GM23338 (cell line): Measurements from ENCODE around the gene LMBRD1. TPM values are rescaled to one million over a fixed set of nuclear protein-coding genes. Genes with fewer than 3 reads are reported as not detected.
"Not testable (repeated sequence)": the region's sequence is repeated elsewhere in the genome, so short reads cannot be mapped to it uniquely, and the experiment has no call there.

Source experiments
- ATAC-seq: fragments of 200-7000 bp; cut with Tn5 transposase; 3 replicates; pipeline ENCODE4 v1.9.1; 2020
- DNase-seq: peaks from one replicate; pipeline ENCODE4 v3.0.0-alpha.2; 2015; ENCODE audit warnings: low spot score
- H2AFZ ChIP-seq: fragments of 200-600 bp; sonication (generic); 2 replicates; pipeline ENCODE4 v1.8.0; 2016; ENCODE audit warnings: antibody characterized with exemption, mild to moderate bottlenecking, moderate library complexity
- H3F3A ChIP-seq: fragments of 200-600 bp; sonication (generic); replicated peaks from 2 replicates; pipeline ENCODE4 v1.8.0; 2017; ENCODE audit warnings: antibody characterized with exemption, mixed run types, low read depth
- H3K27ac ChIP-seq: fragments of 200-600 bp; sonication (generic); 2 replicates; pipeline ENCODE4 v1.6.1; 2016; ENCODE audit warnings: low read depth
- H3K27me3 ChIP-seq: fragments of 200-600 bp; sonication (generic); 2 replicates; pipeline ENCODE4 v1.8.0; 2016; ENCODE audit warnings: mild to moderate bottlenecking, mixed run types, moderate library complexity; ENCODE audit not compliant: insufficient read depth
- H3K36me3 ChIP-seq: fragments of 200-600 bp; sonication (generic); 2 replicates; pipeline ENCODE4 v1.8.0; 2016; ENCODE audit warnings: mild to moderate bottlenecking; ENCODE audit not compliant: insufficient read depth
- H3K4me1 ChIP-seq: fragments of 200-600 bp; sonication (generic); 2 replicates; pipeline ENCODE4 v1.8.0; 2016; ENCODE audit warnings: mild to moderate bottlenecking, moderate library complexity; ENCODE audit not compliant: insufficient read depth
- H3K4me2 ChIP-seq: fragments of 200-600 bp; sonication (generic); 2 replicates; pipeline ENCODE4 v1.7.1; 2017; ENCODE audit warnings: mixed run types
- H3K4me3 ChIP-seq: fragments of 200-600 bp; sonication (generic); 2 replicates; pipeline ENCODE4 v1.6.1; 2016; ENCODE audit warnings: mixed run types
- H3K79me2 ChIP-seq: fragments of 200-600 bp; sonication (generic); replicated peaks from 2 replicates; pipeline ENCODE4 v1.8.0; 2017; ENCODE audit warnings: mild to moderate bottlenecking; ENCODE audit not compliant: insufficient read depth
- H3K9me2 ChIP-seq: fragments of 200-600 bp; sonication (generic); 2 replicates; pipeline ENCODE4 v1.8.0; 2017; ENCODE audit not compliant: insufficient read depth
- H4K20me1 ChIP-seq: fragments of 200-600 bp; sonication (generic); replicated peaks from 2 replicates; pipeline ENCODE4 v1.8.0; 2017; ENCODE audit warnings: mild to moderate bottlenecking; ENCODE audit not compliant: insufficient read depth
- H3K27ac Mint-ChIP-seq: 2 replicates; pipeline ENCODE4 v1.8.0; 2020; ENCODE audit warnings: inconsistent platforms, mild to moderate bottlenecking, moderate library complexity, mixed read lengths
- H3K27me3 Mint-ChIP-seq: 3 replicates; pipeline ENCODE4 v1.8.0; 2022; ENCODE audit warnings: low read depth, mild to moderate bottlenecking, moderate library complexity, mixed read lengths, inconsistent platforms; ENCODE audit not compliant: insufficient read depth, poor library complexity
- H3K36me3 Mint-ChIP-seq: 3 replicates; pipeline ENCODE4 v1.8.0; 2021; ENCODE audit warnings: low read depth, mild to moderate bottlenecking, inconsistent platforms, moderate library complexity, mixed read lengths
- H3K4me1 Mint-ChIP-seq: 3 replicates; pipeline ENCODE4 v1.8.0; 2020; ENCODE audit warnings: mild to moderate bottlenecking, inconsistent platforms, mixed read lengths
- H3K4me3 Mint-ChIP-seq: 3 replicates; pipeline ENCODE4 v1.8.0; 2021; ENCODE audit warnings: moderate library complexity, mild to moderate bottlenecking, inconsistent platforms, mixed read lengths
- H3K9me3 Mint-ChIP-seq: 3 replicates; pipeline ENCODE4 v1.8.0; 2020; ENCODE audit warnings: moderate library complexity, mild to moderate bottlenecking, inconsistent platforms, mixed read lengths
- EZH2 ChIP-seq: fragments of 200-600 bp; sonication (generic); IDR thresholded peaks from one replicate; pipeline ENCODE4 v1.8.0; 2017; ENCODE audit warnings: antibody characterized with exemption, mild to moderate bottlenecking, low read depth; ENCODE audit not compliant: unreplicated experiment
- EZH2phosphoT487 ChIP-seq: fragments of 200-600 bp; sonication (generic); IDR thresholded peaks from one replicate; pipeline ENCODE4 v1.8.1; 2018; ENCODE audit warnings: antibody characterized with exemption; ENCODE audit not compliant: unreplicated experiment
- JUNB ChIP-seq: IDR thresholded peaks from one replicate; pipeline ENCODE4 v1.6.1; 2016; ENCODE audit warnings: antibody characterized with exemption; ENCODE audit not compliant: unreplicated experiment
- NANOG ChIP-seq: IDR thresholded peaks from 2 replicates; pipeline ENCODE4 v1.6.1; 2016; ENCODE audit warnings: antibody characterized with exemption, borderline replicate concordance
- POLR2AphosphoS5 ChIP-seq: IDR thresholded peaks from 2 replicates; pipeline ENCODE4 v1.6.1; 2016; ENCODE audit warnings: antibody characterized with exemption, low read depth
- STAT1 ChIP-seq: IDR thresholded peaks from one replicate; pipeline ENCODE4 v1.6.1; 2016; ENCODE audit warnings: antibody characterized with exemption; ENCODE audit not compliant: unreplicated experiment
- polyA plus RNA-seq: library from polyadenylated mRNA; unstranded; fragments of >200 nt; fragmentation: Nextera tagmentation; extraction: Ambion mirVana; gene quantifications from 2 replicates; pipeline ENCODE4 v1.2.1, GENCODE V29; 2016
- total RNA-seq: library from RNA; depleted of rRNA; stranded (reverse); fragments of >200 nt; shearing (Covaris generic); gene quantifications from 2 replicates; pipeline ENCODE4 v1.2.3, GENCODE V29; 2014
- TF ChIP-seq, protein P1 (sequence below), 2 experiments: fragments of 200-600 bp in 1 of 2; sonication (generic) in 1 of 2; conservative IDR thresholded peaks; 2 replicates each; pipeline versions ENCODE4 v1.5.1 to v1.6.1; 2016 to 2017; ENCODE audit warnings: antibody characterized with exemption in 2 of 2, low read depth in 2 of 2, mild to moderate bottlenecking in 2 of 2, moderate library complexity in 1 of 2
- TF ChIP-seq, protein P2 (sequence below): IDR thresholded peaks from 2 replicates; pipeline ENCODE4 v1.6.1; 2016; ENCODE audit warnings: antibody characterized with exemption
- TF ChIP-seq, protein P3 (sequence below): IDR thresholded peaks from one replicate; pipeline ENCODE4 v1.6.1; 2018; ENCODE audit warnings: antibody characterized with exemption; ENCODE audit not compliant: unreplicated experiment

LMBRD1 gene
- total and polyA plus RNA-seq, 2 experiments from 2014 or later, result 20.3 to 21.0 TPM

DNA sequence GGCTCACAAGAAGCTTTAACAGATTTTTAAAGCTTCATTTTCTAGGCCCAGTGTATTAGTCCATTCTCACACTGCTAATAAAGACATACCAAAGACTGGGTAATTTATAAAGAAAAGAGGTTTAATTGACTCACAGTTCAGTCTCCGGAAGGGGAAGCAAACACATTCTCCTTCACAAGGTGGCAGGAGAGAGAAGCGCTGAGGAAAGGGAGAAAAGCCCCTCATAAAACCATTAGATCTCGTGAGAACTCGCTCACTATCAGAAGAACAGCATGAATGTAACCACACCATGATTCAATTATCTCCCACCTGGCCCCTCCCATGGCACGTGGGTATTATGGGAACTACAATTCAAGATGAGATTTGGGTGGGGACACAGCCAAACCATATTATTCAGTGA is 27.5 kb upstream of the LMBRD1 start:
- not testable (repeated sequence) for H3K27me3 ChIP-seq, H3K27me3 Mint-ChIP-seq, ATAC-seq, H3K4me2 ChIP-seq, H3K4me1 ChIP-seq, H3K9me3 Mint-ChIP-seq, H3K4me1 Mint-ChIP-seq, H3F3A ChIP-seq, H3K36me3 Mint-ChIP-seq, H3K36me3 ChIP-seq, H3K4me3 Mint-ChIP-seq, H3K27ac ChIP-seq, H3K4me3 ChIP-seq, H3K9me2 ChIP-seq, H4K20me1 ChIP-seq, H2AFZ ChIP-seq, H3K79me2 ChIP-seq
- TF ChIP-seq, protein P1, sequence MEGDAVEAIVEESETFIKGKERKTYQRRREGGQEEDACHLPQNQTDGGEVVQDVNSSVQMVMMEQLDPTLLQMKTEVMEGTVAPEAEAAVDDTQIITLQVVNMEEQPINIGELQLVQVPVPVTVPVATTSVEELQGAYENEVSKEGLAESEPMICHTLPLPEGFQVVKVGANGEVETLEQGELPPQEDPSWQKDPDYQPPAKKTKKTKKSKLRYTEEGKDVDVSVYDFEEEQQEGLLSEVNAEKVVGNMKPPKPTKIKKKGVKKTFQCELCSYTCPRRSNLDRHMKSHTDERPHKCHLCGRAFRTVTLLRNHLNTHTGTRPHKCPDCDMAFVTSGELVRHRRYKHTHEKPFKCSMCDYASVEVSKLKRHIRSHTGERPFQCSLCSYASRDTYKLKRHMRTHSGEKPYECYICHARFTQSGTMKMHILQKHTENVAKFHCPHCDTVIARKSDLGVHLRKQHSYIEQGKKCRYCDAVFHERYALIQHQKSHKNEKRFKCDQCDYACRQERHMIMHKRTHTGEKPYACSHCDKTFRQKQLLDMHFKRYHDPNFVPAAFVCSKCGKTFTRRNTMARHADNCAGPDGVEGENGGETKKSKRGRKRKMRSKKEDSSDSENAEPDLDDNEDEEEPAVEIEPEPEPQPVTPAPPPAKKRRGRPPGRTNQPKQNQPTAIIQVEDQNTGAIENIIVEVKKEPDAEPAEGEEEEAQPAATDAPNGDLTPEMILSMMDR (conservative IDR thresholded peaks at IDR 0.05; ENCODE audit: low read depth in 2 of 2), result peak; percentile 34 to 45
- H3K27ac Mint-ChIP-seq, result peak overlapping the region; percentile 27; the same call in 1 of the 2 replicates
- DNase-seq, result peak; percentile 48

DNA sequence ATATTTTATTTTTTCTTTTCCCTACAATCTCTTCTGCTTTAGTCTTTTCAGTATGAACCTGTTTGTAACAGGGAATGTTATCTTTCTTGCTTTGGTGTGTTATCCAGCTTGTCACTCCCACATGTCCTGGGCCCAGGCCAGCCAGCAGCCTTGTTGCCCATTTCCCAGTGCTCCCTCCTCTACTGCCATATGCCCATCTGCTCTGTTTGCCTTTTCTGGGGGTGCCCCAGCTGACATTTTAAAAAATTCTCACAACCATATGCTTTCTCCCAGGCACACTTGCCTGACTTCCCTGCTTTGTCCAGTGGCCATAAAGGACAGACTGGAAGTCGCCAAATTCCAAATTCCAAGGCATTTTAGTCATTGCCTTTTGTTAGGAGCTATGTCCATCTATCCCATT is 23.6 kb upstream of the LMBRD1 start:
- Histone ChIP-seq H3K27ac (no peak overlapping the region), H3K79me2 (no peaks in the 10 kb centered on the region), H3K9me2 (0 out of 2 replicates have a peak, but pooled peaks cover 4% of the 10 kb centered on the region), H3F3A (no peaks in the 10 kb centered on the region), H3K27me3 (no peaks in the 10 kb centered on the region), H3K4me1 (peaks cover 14% of the 10 kb centered on the region), H3K36me3 (no peaks in the 10 kb centered on the region), H2AFZ (no peak overlapping the region), H3K4me2 (no peak overlapping the region), H3K4me3 (no peak overlapping the region), H4K20me1 (no peaks in the 10 kb centered on the region)
- ATAC-seq (no peak), DNase-seq (no peak)
- Mint-ChIP-seq H3K9me3 (no peaks in the 10 kb centered on the region), H3K36me3 (no peaks in the 10 kb centered on the region), H3K4me3 (no peak overlapping the region), H3K27me3 (peaks cover 2% of the 10 kb centered on the region), H3K27ac (peak overlapping the region; percentile 4; the same call in 1 of the 2 replicates), H3K4me1 (peaks cover 13% of the 10 kb centered on the region)
- TF ChIP-seq POLR2AphosphoS5 (no peak), STAT1 (no peak), JUNB (no peak), EZH2phosphoT487 (no peak), EZH2 (no peak), NANOG (no peak)
- TF ChIP-seq, protein P1 (conservative IDR thresholded peaks at IDR 0.05; ENCODE audit: low read depth in 2 of 2), result no peak
- TF ChIP-seq, protein P2, sequence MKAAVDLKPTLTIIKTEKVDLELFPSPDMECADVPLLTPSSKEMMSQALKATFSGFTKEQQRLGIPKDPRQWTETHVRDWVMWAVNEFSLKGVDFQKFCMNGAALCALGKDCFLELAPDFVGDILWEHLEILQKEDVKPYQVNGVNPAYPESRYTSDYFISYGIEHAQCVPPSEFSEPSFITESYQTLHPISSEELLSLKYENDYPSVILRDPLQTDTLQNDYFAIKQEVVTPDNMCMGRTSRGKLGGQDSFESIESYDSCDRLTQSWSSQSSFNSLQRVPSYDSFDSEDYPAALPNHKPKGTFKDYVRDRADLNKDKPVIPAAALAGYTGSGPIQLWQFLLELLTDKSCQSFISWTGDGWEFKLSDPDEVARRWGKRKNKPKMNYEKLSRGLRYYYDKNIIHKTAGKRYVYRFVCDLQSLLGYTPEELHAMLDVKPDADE, result no peak
- TF ChIP-seq, protein P3, sequence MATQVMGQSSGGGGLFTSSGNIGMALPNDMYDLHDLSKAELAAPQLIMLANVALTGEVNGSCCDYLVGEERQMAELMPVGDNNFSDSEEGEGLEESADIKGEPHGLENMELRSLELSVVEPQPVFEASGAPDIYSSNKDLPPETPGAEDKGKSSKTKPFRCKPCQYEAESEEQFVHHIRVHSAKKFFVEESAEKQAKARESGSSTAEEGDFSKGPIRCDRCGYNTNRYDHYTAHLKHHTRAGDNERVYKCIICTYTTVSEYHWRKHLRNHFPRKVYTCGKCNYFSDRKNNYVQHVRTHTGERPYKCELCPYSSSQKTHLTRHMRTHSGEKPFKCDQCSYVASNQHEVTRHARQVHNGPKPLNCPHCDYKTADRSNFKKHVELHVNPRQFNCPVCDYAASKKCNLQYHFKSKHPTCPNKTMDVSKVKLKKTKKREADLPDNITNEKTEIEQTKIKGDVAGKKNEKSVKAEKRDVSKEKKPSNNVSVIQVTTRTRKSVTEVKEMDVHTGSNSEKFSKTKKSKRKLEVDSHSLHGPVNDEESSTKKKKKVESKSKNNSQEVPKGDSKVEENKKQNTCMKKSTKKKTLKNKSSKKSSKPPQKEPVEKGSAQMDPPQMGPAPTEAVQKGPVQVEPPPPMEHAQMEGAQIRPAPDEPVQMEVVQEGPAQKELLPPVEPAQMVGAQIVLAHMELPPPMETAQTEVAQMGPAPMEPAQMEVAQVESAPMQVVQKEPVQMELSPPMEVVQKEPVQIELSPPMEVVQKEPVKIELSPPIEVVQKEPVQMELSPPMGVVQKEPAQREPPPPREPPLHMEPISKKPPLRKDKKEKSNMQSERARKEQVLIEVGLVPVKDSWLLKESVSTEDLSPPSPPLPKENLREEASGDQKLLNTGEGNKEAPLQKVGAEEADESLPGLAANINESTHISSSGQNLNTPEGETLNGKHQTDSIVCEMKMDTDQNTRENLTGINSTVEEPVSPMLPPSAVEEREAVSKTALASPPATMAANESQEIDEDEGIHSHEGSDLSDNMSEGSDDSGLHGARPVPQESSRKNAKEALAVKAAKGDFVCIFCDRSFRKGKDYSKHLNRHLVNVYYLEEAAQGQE, result no peak
